Right ventricle myocardium superior (tissue), 1 donor: Measurements from ENCODE around the gene ZC3H14. TPM values are rescaled to one million over a fixed set of nuclear protein-coding genes. Genes with fewer than 3 reads are reported as not detected.
A peak's percentile ranks its signal among the peaks of the same experiment; 100 is the strongest.

Experiments
- ATAC-seq: fragments of 200-7000 bp; cut with Tn5 transposase; one replicate; pipeline ENCODE4 v1.9.1; 2020; ENCODE audit warnings: mild to moderate bottlenecking; ENCODE audit not compliant: poor library complexity
- DNase-seq: peaks from one replicate; pipeline ENCODE4 v3.0.0-alpha.2; 2020
- intact Hi-C: fragments of 100-400 bp; cut with DNase I; formaldehyde crosslinking; loops from one replicate; pipeline ENCODE4 v1.11.2; 2022
- total RNA-seq: library from RNA; stranded (reverse); fragmentation: NEBNext Ultra II Directional; extraction: Animal tissue kit (Norgen Biotek cat#: 25700); gene quantifications from one replicate; pipeline ENCODE4 v1.2.1, GENCODE V29; 2021
- donor health status: DM: no; HTN: yes; CAD: no; lungs with severe emphysema.

The ZC3H14 gene
- total RNA-seq, 1 donor from 2014 or later: 36.6 TPM

DNA sequence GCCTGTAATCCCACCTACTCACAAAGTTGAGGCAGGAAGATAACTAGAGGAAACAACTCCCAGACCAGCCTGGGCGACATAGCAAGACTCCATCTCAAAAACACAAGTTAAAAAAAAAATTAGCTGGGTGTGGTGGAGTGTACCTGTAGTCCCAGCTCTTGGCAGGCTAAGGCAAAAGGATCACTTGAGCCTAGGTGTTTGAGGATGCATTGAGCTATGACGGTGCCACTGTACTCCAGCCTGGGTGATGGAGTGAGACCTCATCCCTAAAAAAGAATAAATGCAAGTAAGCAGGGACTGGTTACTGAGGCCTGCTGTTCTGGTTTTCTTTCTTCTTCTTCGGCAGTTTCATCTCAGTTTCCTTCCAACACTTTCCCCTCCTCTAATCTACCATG, 15.5 kb upstream of the ZC3H14 start:
- DNase-seq (no peak), ATAC-seq (no peak)
- intact Hi-C loops: no loop called here

DNA sequence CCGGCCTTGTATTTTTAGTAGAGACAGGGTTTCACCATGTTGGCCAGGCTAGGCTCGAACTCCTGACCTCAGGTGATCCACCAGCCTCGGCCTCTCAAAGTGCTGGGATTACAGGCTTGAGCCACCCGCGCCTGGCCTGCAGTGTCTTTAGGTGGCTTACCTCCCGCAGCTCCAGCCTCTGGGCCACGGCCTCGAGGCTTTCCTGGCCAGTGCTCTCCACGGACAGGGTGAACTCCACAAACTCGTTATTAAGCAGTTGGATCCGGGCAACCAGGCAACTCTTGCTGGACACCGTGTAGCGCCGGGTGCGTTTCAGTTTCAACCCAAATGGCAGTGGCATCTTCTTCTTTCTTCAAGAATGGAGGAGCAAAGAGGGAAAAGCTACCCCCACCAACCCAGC, 12.8 kb upstream of the ZC3H14 start:
- DNase-seq: no peak
- ATAC-seq: no peak
- intact Hi-C loops: no loop called here

GRCh38 chr14:88551094-88551870, 11.6 kb upstream of the ZC3H14 start:
- ATAC-seq (peak; percentile 82), DNase-seq (peak; percentile 85)
- intact Hi-C loops: no loop called here

GRCh38 chr14:88551980-88552431, 10.8 kb upstream of the ZC3H14 start:
- peak; percentile 21 for ATAC-seq
- peak; percentile 43 for DNase-seq
- intact Hi-C loops: no loop called here

DNA sequence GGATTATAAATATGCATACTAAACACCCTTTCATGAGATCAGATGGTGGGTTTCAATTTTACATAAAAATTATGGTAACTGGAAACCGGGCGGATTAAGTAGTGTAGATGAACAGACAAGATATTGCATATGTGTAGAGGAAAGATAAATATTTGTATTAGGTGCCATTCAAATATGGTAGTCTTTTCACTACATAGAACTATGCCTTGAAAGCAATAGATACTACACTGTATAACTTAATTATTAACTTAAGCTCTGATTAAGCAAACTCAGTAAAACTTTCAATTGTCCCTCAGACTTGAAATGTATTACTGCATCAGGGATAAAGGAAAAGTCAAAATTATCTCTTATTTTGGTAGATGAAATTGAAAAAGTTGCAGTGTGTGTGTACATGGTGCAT, 10.0 kb upstream of the ZC3H14 start:
- DNase-seq: no peak
- no peak for ATAC-seq
- intact Hi-C loops: no loop called here

DNA sequence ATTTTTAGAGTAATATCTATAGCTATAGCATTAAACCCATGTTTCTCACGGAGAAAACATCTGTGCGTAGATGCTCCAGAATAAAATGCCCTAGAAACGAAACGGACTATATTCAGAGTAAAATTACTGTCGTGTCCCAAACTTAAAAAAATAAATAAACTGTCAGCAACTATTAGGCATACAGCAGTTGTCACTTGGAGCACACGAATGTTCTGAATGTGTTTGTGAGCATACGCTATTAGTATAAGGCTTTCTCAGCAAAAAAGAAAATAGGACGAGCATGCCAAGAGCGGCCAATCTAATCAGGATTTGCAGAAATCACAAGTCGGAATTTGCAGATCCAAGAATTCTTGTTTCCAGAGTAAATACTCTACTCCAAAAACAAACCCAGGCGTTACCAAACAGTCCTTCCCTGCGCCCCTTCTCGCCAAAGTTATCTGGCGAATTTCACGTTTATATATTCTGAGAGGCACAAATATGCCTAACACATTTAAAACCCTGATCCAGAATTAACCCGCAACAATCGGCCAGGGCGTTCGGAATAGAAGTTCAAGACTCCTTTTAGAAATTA, 8.9 kb upstream of the ZC3H14 start:
- ATAC-seq (no peak), DNase-seq (peak; percentile 28)
- intact Hi-C loops: no loop called here

DNA sequence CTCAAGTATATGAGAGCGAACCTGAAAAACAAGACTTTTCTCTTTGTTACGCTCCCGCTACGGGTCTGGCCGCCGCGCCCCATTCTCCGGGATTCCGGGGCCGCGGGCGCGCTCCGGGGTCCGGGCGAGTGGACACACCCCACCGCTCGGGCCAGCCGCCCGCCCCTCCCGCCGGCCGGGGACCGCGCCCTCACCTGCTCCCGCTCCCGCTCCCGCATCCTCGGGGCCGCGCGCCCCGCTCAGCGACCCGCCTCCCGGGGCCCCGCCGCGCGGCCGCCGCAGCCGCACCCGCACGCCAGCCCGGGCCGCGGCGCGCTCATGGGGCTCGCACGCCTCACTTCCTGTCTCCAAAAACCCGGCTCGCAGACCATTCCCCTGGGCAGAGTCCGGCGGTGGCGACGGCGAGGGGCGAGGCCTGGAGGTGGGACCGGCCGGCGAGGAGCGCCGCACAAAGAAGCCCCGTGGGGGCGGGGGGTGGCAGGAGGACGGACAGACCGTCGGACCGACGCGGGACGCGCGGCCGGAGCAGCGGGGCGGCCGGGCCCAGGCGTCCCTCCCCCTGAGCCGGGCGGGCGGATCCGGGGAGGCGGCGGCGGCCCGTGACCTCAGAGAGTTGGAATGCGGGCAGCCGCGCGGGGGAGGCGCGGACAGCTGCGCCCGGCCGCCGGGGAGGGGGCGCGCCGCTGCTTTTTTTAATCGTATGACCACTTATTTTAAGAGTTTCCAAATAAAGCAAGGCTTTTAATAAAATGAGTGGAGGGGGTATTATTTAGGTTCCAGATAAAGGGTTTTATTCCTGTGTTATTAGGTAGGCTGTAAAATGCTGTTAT, 8.2 kb upstream of the ZC3H14 start, which contains the start of gene PTPN21:
Gene PTPN21 (minus strand): TSS at position 551 of the 830 bp plus-strand sequence. CDS start 4,590 bp downstream, outside the sequence.
- intact Hi-C loops: no loop called here
- peak; percentile 92 for ATAC-seq

DNA sequence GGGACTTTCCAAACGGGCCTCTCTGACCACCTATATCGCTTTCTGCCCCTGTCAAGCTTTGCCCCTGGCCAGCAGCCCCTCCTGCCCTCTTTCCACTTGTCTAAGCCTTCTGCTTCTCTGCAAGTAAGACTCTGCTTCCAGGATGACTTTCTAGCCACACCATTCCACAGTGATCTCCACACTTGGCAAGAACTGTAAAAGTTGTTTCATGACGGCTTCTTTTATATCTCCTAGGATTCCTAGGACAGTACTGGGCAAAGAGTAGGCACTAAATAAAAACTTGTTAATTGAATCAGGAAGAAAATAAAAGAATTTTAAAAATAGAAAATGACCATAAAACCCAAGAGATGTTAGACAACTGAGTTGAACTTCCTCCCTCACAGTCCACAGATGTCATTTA, 6.3 kb upstream of the ZC3H14 start:
- DNase-seq (no peak), ATAC-seq (no peak)
- intact Hi-C loops: no loop called here

More for the DNA sequence above, 8.2 kb upstream of the ZC3H14 start, which contains the start of gene PTPN21:
- DNase-seq: peak; percentile 87

GRCh38 chr14:88559852-88560251, 3.0 kb upstream of the ZC3H14 start:
- intact Hi-C loops: loop anchor here (5.0 kb wide), 1 partner anchor 68 kb away; no protein-coding TSS in a partner anchor
- ATAC-seq (no peak), DNase-seq (no peak)

- no peak for DNase-seq
- no peak for ATAC-seq
- intact Hi-C loops: loop anchor here (5.0 kb wide), 1 partner anchor 70 kb away; no protein-coding TSS in a partner anchor
Observed at GRCh38 chr14:88562532-88562830, 356 bp upstream of the ZC3H14 start.

DNA sequence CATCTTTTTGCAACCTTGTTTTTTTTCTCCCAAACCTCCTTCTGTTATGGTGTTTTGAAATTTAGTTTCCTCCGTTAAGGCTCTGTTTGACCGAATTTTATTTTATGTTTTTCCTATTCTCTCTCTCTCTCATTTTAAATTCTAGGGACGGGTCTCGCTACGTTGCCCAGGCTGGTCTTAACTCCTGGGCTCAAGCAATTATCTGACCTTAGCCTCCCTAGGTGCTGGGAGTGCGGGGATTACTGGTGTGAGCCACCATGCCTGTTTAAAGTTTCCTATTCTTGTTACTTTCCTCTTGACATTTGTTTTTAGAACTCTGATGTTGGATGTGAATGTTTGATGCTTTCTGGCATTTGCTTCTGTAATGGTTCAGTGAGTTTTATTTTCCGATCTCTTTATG, 1.0 kb downstream of the ZC3H14 start:
- DNase-seq: no peak
- intact Hi-C loops: loop anchor here (5.0 kb wide), 1 partner anchor 72 kb away; no protein-coding TSS in a partner anchor
- no peak for ATAC-seq

DNA sequence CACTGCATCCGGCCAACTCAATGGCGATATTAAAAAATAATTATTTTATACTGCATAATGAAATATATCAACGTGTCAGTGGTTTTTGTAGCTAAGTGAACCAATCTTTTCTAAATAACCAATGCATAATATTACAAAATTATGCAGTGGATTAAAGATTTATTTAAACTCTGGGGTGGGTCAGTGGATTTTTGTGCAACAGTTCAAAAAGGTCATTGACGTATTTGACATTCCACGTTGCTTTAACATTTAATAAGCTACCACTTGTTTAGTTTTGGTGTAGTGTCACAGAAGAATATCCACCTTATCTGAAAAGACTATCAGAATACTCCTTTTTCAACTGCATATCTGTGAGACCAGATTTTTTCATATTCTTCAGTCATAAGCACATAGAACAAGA, 2.6 kb downstream of the ZC3H14 start:
- no peak for ATAC-seq
- intact Hi-C loops: no loop called here
- DNase-seq: no peak

DNA sequence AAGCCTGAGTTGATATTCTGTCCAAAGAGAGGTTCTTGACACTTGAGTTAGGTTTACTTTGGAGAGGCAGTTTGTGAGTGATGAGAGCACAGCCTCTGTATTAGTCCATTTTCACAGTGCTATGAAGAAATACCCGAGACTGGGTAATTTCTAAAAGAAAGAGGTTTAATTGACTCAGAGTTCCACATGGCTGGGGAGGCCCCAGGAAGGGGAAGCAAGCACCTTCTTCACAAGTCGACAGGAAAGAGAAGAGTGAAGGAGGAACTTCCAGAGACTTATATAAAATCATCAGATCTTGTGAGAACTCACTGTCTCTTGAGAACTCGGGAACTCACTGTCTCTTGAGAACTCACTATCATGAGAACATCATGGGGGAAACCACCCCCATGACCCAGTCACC, 5.4 kb downstream of the ZC3H14 start:
- ATAC-seq (no peak), DNase-seq (no peak)
- intact Hi-C loops: no loop called here

- ATAC-seq (no peak), DNase-seq (no peak)
- intact Hi-C loops: no loop called here
Observed at GRCh38 chr14:88572117-88572516, 9.3 kb downstream of the ZC3H14 start.

GRCh38 chr14:88576222-88576621, 13.4 kb downstream of the ZC3H14 start:
- no peak for DNase-seq
- intact Hi-C loops: no loop called here
- ATAC-seq: no peak

DNA sequence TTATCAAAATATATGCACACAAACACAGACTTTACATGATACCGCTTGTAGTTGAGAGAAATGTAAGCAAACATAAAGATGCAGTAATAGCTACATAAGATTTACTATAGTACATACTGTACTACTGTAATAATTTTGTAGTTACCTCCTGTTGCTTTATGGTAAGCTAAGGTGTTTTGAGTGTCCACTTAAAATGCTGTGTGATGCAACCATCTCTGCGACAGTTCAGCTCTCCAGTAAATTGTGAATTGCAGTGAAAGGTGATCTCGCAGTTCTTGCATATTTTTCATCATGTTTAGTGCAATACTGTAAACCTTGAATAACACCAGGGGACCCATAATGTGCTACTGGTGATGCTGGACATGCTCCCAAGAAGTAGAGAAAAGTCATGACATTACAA, 21.6 kb downstream of the ZC3H14 start:
- no peak for ATAC-seq
- intact Hi-C loops: no loop called here
- DNase-seq: no peak

DNA sequence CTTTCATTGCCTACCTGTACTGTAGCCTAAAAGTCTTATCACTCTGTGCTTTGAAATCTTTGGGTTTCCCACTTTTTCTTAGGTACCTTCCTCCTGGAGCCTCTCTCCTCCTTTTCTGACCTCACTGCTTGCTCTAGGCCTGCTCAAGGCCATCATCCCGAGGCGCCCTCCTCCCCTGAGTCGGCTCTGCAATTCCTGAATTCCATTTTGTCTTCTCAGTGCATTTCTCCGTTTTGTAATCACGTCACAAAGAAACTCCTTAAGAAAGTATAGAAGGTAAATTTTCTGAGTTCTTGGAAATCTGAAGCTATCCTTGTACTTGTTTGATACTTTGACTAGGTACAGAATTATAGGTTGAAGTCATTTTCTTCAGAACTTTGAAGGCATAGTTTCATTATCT, 25.2 kb downstream of the ZC3H14 start:
- no peak for DNase-seq
- intact Hi-C loops: no loop called here
- no peak for ATAC-seq

GRCh38 chr14:88590173-88590572, 27.3 kb downstream of the ZC3H14 start:
- intact Hi-C loops: no loop called here
- DNase-seq (no peak), ATAC-seq (no peak)

GRCh38 chr14:88592031-88592430, 29.2 kb downstream of the ZC3H14 start:
- intact Hi-C loops: no loop called here
- ATAC-seq (no peak), DNase-seq (no peak)

GRCh38 chr14:88597038-88597437, 34.2 kb downstream of the ZC3H14 start:
- intact Hi-C loops: no loop called here
- DNase-seq: no peak
- no peak for ATAC-seq
